ENCODE results near the gene MRGPRF. TPM values are rescaled to one million over a fixed set of nuclear protein-coding genes. Genes with fewer than 3 reads are reported as not detected.
A peak's percentile ranks its signal among the peaks of the same experiment; 100 is the strongest.

The MRGPRF gene
- total RNA-seq, 1 donor from 2014 or later = 209 TPM

DNA sequence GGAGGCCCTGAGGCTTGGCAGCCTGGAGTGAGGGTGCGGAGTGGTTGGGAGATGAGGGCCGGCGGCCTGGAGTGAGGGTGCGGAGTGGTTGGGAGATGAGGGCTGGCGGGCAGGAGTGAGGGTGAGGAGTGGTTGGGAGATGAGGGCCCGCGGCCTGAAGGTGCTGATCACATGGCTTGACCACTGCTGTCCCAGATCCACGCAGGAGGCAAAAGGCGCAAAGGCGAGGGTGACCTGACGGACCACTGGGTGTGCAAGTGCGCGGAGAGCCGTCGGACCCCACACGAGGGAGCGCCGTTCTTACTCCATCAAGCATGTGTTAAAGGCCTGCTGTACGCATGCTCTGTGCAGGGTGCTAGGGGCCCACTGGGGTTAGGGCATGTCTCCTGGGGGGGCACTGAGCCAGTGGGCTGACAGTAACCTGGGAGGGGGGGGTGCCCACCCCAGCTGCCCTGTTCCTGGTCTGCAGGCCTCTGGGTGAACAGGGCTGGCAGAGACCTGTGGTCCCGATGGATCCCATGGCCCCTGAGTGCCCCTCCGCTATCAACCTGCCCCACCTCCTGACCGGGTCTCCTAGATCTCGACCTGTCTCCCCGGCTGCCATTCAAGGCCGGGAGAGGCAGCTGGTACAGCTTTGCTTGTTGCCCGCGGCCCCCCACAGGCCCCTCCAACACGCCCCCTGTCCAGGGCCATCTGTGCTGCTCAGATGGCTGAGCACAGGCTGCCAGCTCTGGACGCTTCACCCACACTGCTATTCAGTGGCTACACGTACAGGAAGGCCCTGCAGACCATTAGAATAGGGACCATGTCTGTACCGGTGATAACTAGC is 53.4 kb downstream of the MRGPRF start:
- H3K27me3 ChIP-seq = no peaks in the 10 kb centered on the region
- DNase-seq (ENCODE audit: low spot score in 2 of 2) = no peak
- H3K9me3 ChIP-seq = no peaks in the 10 kb centered on the region
- H3K4me1 ChIP-seq = no peaks in the 10 kb centered on the region
- TF ChIP-seq, protein P1, sequence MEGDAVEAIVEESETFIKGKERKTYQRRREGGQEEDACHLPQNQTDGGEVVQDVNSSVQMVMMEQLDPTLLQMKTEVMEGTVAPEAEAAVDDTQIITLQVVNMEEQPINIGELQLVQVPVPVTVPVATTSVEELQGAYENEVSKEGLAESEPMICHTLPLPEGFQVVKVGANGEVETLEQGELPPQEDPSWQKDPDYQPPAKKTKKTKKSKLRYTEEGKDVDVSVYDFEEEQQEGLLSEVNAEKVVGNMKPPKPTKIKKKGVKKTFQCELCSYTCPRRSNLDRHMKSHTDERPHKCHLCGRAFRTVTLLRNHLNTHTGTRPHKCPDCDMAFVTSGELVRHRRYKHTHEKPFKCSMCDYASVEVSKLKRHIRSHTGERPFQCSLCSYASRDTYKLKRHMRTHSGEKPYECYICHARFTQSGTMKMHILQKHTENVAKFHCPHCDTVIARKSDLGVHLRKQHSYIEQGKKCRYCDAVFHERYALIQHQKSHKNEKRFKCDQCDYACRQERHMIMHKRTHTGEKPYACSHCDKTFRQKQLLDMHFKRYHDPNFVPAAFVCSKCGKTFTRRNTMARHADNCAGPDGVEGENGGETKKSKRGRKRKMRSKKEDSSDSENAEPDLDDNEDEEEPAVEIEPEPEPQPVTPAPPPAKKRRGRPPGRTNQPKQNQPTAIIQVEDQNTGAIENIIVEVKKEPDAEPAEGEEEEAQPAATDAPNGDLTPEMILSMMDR (IDR thresholded peaks at IDR 0.05) = no peak
- H3K36me3 ChIP-seq = no peaks in the 10 kb centered on the region
- intact Hi-C loops (cut with DNase I) = no loop called here
- H3K4me3 ChIP-seq = no peak overlapping the region
- no peak overlapping the region for H3K27ac ChIP-seq

GRCh38 chr11:68958211-68958610 is 54.8 kb downstream of the MRGPRF start:
- no peak for DNase-seq (ENCODE audit: low spot score in 2 of 2)
- H3K9me3 ChIP-seq = no peaks in the 10 kb centered on the region
- no peaks in the 10 kb centered on the region for H3K36me3 ChIP-seq
- H3K27ac ChIP-seq = no peak overlapping the region
- TF ChIP-seq, protein P1 (IDR thresholded peaks at IDR 0.05) = no peak
- intact Hi-C loops (cut with DNase I) = no loop called here
- H3K4me1 ChIP-seq = no peaks in the 10 kb centered on the region
- no peaks in the 10 kb centered on the region for H3K27me3 ChIP-seq
- no peak overlapping the region for H3K4me3 ChIP-seq

- Histone ChIP-seq H3K36me3 (no peaks in the 10 kb centered on the region), H3K27ac (no peak overlapping the region), H3K27me3 (no peaks in the 10 kb centered on the region), H3K9me3 (no peaks in the 10 kb centered on the region), H3K4me3 (no peak overlapping the region), H3K4me1 (no peaks in the 10 kb centered on the region)
- DNase-seq (ENCODE audit: low spot score in 2 of 2) = no peak
- intact Hi-C loops (cut with DNase I) = no loop called here
- TF ChIP-seq, protein P1 (IDR thresholded peaks at IDR 0.05) = peak in 1 of 3 experiments; percentile 1
Observed at GRCh38 chr11:68956547-68957254, 56.3 kb downstream of the MRGPRF start.

DNA sequence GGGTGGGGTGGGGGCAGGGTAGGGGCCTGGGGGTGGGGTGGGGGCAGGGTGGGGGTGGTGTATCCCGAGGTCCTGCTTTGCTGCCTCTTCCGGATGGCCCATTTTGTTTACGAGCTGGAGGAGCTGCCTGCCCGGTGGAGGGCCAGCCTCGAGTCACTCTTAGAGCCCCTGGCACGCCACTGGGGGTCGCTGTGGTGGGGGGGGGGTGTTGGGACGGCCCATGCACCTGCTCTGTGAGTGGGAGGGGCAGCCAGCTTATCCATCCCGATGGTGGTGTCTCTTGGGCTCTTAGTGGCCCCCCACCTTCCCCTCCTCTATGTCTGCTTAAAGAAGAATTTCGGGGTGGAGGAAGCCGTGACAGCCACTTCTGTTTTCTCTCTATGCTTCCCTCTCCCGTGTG is 56.9 kb downstream of the MRGPRF start:
- TF ChIP-seq, protein P1 (IDR thresholded peaks at IDR 0.05) = peak in 1 of 3 experiments; percentile 6

DNA sequence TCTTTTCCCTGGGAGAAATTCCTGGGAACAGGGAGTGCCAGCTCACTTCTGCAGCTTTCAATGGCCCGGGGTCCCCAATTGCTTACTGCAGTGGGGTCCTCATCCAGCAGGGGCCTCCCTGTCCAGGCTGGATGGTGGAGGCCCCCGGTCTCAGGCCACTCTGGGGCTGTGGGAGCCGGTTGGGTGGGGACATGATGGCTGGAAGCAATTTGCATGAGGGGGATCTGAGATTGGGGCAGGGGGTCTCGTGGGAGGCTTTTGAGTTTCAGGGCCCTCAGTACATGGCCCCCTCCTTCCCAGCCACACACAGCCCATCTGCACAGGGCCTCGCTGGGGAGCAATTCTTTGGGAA is 57.5 kb downstream of the MRGPRF start:
- intact Hi-C loops (cut with DNase I) = no loop called here
- H3K27ac ChIP-seq = no peak overlapping the region
- H3K4me3 ChIP-seq = peak overlapping the region in 1 of 2 donors; percentile 5

More for the DNA sequence above, 56.9 kb downstream of the MRGPRF start:
- intact Hi-C loops (cut with DNase I) = no loop called here
- H3K27me3 ChIP-seq = no peaks in the 10 kb centered on the region
- H3K4me1 ChIP-seq = no peaks in the 10 kb centered on the region
- H3K36me3 ChIP-seq = no peaks in the 10 kb centered on the region
- H3K9me3 ChIP-seq = no peaks in the 10 kb centered on the region
- DNase-seq (ENCODE audit: low spot score in 2 of 2) = no peak
- H3K27ac ChIP-seq = no peak overlapping the region
- H3K4me3 ChIP-seq = no peak overlapping the region

More for the DNA sequence above, 57.5 kb downstream of the MRGPRF start:
- no peaks in the 10 kb centered on the region for H3K36me3 ChIP-seq
- H3K4me1 ChIP-seq = no peaks in the 10 kb centered on the region
- TF ChIP-seq, protein P1 (IDR thresholded peaks at IDR 0.05) = no peak
- H3K9me3 ChIP-seq = no peaks in the 10 kb centered on the region
- no peaks in the 10 kb centered on the region for H3K27me3 ChIP-seq
- DNase-seq (ENCODE audit: low spot score in 2 of 2) = no peak

Measured in ascending aorta (tissue), 2 donors.